GM21737 (cell line): ENCODE results near the gene NSD1.

Experiments used
- ATAC-seq: cut with Tn5 transposase; IDR thresholded peaks from one replicate; pipeline ENCODE4 v1.9.1; 2021; ENCODE audit warnings: mild to moderate bottlenecking, moderate library complexity; ENCODE audit not compliant: unreplicated experiment

NSD1 gene

GRCh38 chr5:177097016-177097985 lies 36.3 kb upstream of the NSD1 start:
- no peak for ATAC-seq

DNA sequence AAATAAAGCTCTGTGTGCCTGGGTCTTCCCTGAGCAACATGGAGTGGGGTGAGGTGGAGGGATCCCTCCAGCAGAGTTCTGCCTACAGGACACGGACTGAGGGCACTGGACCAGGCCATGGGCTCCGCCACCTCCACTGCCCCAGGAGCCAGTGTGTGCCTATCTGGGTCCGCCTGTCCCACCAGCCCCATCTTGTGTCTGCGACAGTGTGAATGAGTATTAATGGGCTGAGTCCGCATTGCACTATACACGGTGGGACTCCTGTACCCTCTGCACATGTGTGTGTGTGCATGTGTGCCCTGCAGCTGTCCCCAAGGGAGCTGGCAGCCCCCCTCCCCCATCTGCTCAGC lies 35.5 kb upstream of the NSD1 start:
- no peak for ATAC-seq

DNA sequence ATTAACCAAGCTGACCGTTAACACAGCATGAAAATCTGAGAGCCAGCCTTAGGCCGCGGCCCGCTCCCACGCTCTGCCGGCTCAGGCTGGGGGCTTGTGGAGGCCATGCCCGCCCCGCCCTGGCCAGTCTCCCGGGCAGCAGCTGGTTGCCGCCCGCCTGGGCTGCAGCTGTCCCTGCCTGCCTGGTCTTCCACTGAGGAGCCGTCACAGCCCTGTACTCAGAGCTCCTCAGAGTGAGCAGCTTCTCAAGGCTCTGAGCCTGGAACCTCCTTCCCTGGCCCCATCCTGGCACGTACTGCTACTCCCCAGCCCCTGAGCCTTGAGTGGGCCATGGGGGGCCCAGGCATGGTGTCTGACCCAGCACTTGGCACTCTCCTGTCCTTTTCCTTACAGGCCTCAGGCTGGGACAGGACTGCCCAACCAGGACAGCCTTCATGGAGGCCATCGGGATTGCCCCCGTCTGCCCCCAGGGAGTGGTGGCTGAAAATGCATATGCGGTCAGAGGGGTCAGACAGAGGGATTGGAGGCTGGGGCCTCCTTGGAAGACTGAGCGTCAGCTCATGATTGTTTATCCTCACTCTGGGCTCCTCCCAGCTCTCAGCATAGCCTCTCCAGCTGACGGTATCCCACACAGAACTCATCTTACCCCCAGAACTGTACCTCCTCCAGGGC lies 35.0 kb upstream of the NSD1 start:
- no peak for ATAC-seq

GRCh38 chr5:177099422-177100093 lies 34.0 kb upstream of the NSD1 start:
- no peak for ATAC-seq

DNA sequence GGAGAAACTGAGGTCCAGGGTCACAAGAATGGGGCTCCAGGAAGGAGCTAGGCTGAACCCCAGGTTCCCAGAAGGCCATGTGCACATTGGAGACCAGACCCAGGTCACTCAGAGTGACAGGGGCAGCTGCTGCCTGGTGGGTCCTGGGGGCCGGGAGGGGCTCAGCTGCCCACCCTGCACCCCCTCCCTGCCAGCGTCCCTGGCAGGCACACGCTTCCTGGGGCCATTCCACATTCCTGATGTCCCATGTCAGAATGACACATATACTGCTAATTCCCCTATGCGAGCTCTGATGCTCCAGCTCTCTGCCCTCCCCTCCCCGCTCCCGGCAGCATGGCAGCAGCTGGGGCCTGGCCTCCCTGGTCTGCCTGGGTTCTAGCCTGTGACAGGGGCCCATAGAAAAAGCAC lies 32.9 kb upstream of the NSD1 start:
- ATAC-seq, result no peak

GRCh38 chr5:177103523-177104253 lies 29.9 kb upstream of the NSD1 start:
- ATAC-seq, result no peak

GRCh38 chr5:177105691-177106476 lies 27.7 kb upstream of the NSD1 start:
- ATAC-seq, result no peak

DNA sequence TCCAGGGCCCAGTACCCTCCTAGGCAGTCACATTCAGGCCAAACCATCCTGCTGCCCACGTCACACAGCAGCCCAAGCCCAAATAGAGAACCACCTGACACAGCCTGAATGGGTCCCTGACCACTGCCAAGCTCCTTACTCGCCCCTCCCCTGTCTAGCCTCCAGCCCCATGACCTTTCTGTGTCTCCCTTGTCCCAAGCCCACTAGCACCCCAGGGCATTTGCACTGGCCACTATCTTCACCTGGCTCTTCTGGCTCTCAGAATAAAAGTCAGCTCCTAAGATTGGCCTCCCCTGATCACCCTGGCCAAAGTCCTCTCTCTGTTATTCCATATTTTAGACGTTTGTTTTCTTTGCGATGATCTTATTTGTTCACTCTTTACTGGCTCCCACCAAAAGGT lies 26.4 kb upstream of the NSD1 start:
- no peak for ATAC-seq

GRCh38 chr5:177109810-177110209 lies 23.8 kb upstream of the NSD1 start:
- no peak for ATAC-seq

DNA sequence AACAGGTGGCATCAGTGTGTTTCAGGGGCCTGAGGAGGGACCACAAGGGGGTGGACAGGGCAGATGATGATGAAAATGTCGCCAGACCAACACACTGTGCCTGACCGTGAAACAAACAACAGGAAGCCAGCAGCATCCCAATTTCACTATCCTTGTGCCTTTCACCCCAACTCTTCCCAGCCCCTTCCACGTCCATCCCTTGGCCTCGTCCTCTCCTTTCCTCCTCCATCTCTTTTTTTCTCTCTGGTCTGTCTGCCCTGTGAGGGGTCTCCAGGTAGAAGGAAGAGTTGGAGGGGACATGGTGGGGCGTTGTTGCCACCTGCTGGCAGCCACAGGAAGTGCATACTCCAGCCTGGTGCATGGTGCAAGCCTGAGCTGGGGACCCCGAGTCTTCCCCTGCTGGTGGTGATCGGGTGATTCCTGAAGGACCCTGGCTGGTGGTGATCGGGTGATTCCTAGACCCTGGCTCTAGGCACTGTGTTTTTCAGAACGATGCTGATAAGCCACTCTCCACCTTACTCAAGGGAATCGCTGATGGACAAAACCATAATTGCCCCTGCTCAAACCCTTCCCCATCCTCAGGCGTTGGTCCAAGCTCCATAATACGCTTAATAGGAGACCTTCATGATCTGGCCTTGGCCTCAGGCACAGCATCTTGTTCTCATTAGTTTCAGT lies 21.7 kb upstream of the NSD1 start:
- ATAC-seq, result no peak

- no peak for ATAC-seq
These were observed 20.9 kb upstream of the NSD1 start for GRCh38 chr5:177112589-177113220.

- ATAC-seq, result no peak
These were observed 19.8 kb upstream of the NSD1 start for GRCh38 chr5:177113566-177114424.

- ATAC-seq, result no peak
These were observed 16.8 kb upstream of the NSD1 start for GRCh38 chr5:177116631-177117373.

DNA sequence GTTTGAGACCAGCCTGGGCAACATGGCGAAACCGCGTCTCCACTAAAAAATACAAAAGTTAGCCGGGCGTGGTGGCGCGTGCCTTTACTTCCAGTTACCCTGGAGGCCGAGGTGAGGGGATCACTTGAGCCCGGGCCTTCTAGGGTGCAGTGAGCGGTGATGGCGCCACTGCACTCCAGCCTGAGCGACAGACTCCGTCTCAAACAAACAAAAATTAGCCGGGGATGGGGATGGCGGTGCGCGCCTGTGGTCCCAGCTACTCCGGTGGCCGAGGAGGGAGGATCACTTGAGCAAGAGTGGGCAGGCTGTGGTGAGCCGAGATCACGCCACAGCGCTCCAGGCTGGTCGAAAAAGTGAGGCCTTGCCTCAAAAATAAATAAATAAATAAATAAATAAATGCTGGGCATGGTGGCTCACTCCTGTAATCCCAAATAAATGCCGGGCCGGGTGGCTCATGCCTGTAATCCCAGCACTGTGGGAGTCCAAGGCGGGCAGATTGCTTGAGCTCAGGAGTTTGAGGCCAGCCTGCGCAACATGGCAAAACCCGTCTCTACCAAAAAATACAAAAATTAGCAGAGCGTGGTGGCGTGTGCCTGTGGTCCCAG lies 16.0 kb upstream of the NSD1 start:
- no peak for ATAC-seq

DNA sequence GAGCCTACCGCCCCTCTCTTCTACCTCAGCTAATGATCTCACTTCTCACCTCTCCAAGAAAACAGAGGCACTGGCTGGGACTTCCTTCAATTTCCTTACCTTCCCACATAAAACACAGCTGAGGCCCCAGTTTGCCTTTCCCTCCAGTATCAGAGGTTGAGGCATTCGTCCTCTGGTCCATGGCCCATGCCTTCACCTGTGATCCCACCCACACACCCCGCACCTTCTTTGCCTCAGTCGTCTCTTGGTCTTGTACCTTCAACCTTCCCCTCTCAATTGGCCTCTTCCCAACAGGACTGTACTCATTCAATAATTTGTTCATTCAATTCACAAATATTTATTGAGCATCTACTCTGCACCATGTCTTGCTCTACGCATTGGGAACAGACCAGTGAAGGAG lies 11.0 kb upstream of the NSD1 start:
- ATAC-seq, result no peak

DNA sequence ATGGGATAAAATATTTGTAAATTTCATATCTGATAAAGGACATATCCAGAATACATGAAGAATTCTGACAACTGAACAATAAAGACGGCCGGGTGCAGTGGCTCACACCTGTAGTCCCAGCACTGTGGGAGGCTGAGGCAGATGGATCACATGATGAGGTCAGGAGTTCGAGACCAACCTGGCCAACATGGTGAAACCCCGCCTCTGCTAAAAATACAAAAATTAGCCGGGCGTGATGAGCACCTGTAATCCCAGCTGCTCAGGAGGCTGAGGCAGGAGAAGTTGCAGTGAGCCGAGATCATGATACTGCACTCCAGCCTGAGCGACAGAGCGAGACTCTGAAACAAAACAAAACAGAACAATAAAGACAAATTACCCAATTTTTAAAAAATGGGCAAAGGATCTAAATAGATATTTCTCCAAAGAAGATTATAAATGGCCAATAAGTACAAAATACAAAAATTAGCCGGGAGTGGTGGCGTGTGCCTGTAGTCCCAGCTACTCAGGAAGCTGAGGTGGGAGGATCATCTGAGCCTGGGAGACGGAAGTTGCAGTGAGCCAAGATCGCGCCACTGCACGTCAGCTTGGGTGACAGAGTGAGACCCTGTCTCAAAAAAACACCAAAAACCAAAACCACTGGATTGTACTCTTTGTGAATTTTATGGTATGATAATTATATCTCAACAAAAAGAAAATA lies 9.6 kb upstream of the NSD1 start:
- ATAC-seq, result no peak
